GM21526 (cell line): ENCODE results near the gene CWC27.
"Not testable (repeated sequence)": the region's sequence is repeated elsewhere in the genome, so short reads cannot be mapped to it uniquely, and the experiment has no call there.

Experiments
- ATAC-seq: cut with Tn5 transposase; IDR thresholded peaks from one replicate; pipeline ENCODE4 v1.9.1; 2021; ENCODE audit warnings: moderate library complexity; ENCODE audit not compliant: unreplicated experiment, low FRiP score

The CWC27 gene

GRCh38 chr5:64900618-64901017 is 131.9 kb downstream of the CWC27 start:
- ATAC-seq: no peak

- not testable (repeated sequence) for ATAC-seq
These were observed 138.7 kb downstream of the CWC27 start for GRCh38 chr5:64907399-64907798.

- ATAC-seq: no peak
These were observed 145.7 kb downstream of the CWC27 start for GRCh38 chr5:64914396-64914795.

- ATAC-seq: no peak
These were observed 149.4 kb downstream of the CWC27 start for GRCh38 chr5:64918083-64918482.

- no peak for ATAC-seq
These were observed 152.7 kb downstream of the CWC27 start for GRCh38 chr5:64921386-64921785.

- no peak for ATAC-seq
These were observed 154.5 kb downstream of the CWC27 start for GRCh38 chr5:64923151-64923685.

- ATAC-seq: no peak
These were observed 156.4 kb downstream of the CWC27 start for GRCh38 chr5:64925123-64925522.

GRCh38 chr5:64929833-64930232 is 161.1 kb downstream of the CWC27 start:
- ATAC-seq: no peak

GRCh38 chr5:64930672-64931318 is 162.1 kb downstream of the CWC27 start:
- no peak for ATAC-seq

- ATAC-seq: not testable (repeated sequence)
These were observed 170.7 kb downstream of the CWC27 start for GRCh38 chr5:64939422-64939771.

- no peak for ATAC-seq
These were observed 171.2 kb downstream of the CWC27 start for GRCh38 chr5:64939772-64940510.

- ATAC-seq: no peak
These were observed 173.7 kb downstream of the CWC27 start for GRCh38 chr5:64942460-64942859.

GRCh38 chr5:64944868-64945267 is 176.1 kb downstream of the CWC27 start:
- no peak for ATAC-seq

- ATAC-seq: no peak
These were observed 178.3 kb downstream of the CWC27 start for GRCh38 chr5:64947031-64947430.

- ATAC-seq: no peak
These were observed 179.1 kb downstream of the CWC27 start for GRCh38 chr5:64947801-64948200.

GRCh38 chr5:64949331-64949730 is 180.6 kb downstream of the CWC27 start:
- ATAC-seq: no peak

- ATAC-seq: no peak
These were observed 184.4 kb downstream of the CWC27 start for GRCh38 chr5:64952951-64953673.

GRCh38 chr5:64954518-64954917 is 185.8 kb downstream of the CWC27 start:
- no peak for ATAC-seq

- no peak for ATAC-seq
These were observed 190.1 kb downstream of the CWC27 start for GRCh38 chr5:64958757-64959391.

- ATAC-seq: no peak
These were observed 194.5 kb downstream of the CWC27 start for GRCh38 chr5:64963278-64963677.

- no peak for ATAC-seq
These were observed 199.9 kb downstream of the CWC27 start for GRCh38 chr5:64968591-64969110.
